Stimulated activated CD4-positive, alpha-beta T cell treated with anti-CD3 and anti-CD28 coated beads, Interleukin-1b, Interleukin-23, amount 100 ng/mL, for 4 hours (primary cell): Measurements from ENCODE around the gene SEZ6L2.

Source experiments
- DNase-seq, 2 donors: peaks; one replicate each; pipeline ENCODE4 v3.0.0-alpha.2; 2020; ENCODE audit warnings: low read depth in 2 of 2

The SEZ6L2 gene

GRCh38 chr16:29825145-29826044 lies 74.0 kb downstream of the SEZ6L2 start:
- DNase-seq, result no peak

GRCh38 chr16:29824589-29825144 lies 74.7 kb downstream of the SEZ6L2 start:
- DNase-seq, result no peak

- DNase-seq, result no peak
Observed at GRCh38 chr16:29821643-29822115, 77.7 kb downstream of the SEZ6L2 start.
